Peyer's patch (tissue), 4 donors: ENCODE data around the gene MRLN. TPM values are rescaled to one million over a fixed set of nuclear protein-coding genes. Genes with fewer than 3 reads are reported as not detected.
"Not testable (repeated sequence)": the region's sequence is repeated elsewhere in the genome, so short reads cannot be mapped to it uniquely, and the experiment has no call there.

Experiments
- DNase-seq, 3 donors: peaks; one replicate each; pipeline ENCODE4 v3.0.0-alpha.2; 2017 to 2019
- H3K27ac ChIP-seq, 4 donors: fragments of 200-600 bp; sonication (generic); one replicate each; pipeline ENCODE4 v1.5.1; 2016 to 2019
- H3K27me3 ChIP-seq, 2 donors: fragments of 200-600 bp; sonication (generic); one replicate each; pipeline ENCODE4 v1.5.1; 2019
- H3K36me3 ChIP-seq, 3 donors: fragments of 200-600 bp; sonication (generic); one replicate each; pipeline ENCODE4 v1.5.1; 2016 to 2019
- H3K4me1 ChIP-seq, 4 donors: fragments of 200-600 bp; sonication (generic); one replicate each; pipeline ENCODE4 v1.5.1; 2016 to 2019
- H3K4me3 ChIP-seq, 4 donors: fragments of 200-600 bp; sonication (generic); 1 replicate in 3 of 4; 2 replicates in 1 of 4; pipeline ENCODE4 v1.5.1; 2016 to 2019; ENCODE audit warnings: mild to moderate bottlenecking in 1 of 4
- H3K9me3 ChIP-seq, 4 donors: fragments of 200-600 bp; sonication (generic); one replicate each; pipeline ENCODE4 v1.5.1; 2016 to 2019; ENCODE audit warnings: mild to moderate bottlenecking in 1 of 4
- POLR2A ChIP-seq, 2 donors: fragments of 450-650 bp; IDR thresholded peaks; one replicate each; pipeline ENCODE4 v1.5.1; 2017; ENCODE audit warnings: antibody characterized with exemption in 2 of 2, mild to moderate bottlenecking in 2 of 2, moderate library complexity in 2 of 2
- total RNA-seq, 4 donors: library from RNA; depleted of rRNA; stranded (reverse); fragments of >200 nt; gene quantifications; one replicate each; pipeline ENCODE4 v1.1.0, GENCODE V29; 2016
- TF ChIP-seq, protein P1 (sequence below), 6 experiments: fragments of 450-650 bp in 4 of 6; fragments of 200-600 bp in 2 of 6; sonication (generic) in 1 of 6; IDR thresholded peaks; one replicate each; pipeline ENCODE4 v1.5.1; 2017 to 2019; ENCODE audit warnings: antibody characterized with exemption in 6 of 6, mild to moderate bottlenecking in 3 of 6, moderate library complexity in 1 of 6

The MRLN gene
- not detected for total RNA-seq

DNA sequence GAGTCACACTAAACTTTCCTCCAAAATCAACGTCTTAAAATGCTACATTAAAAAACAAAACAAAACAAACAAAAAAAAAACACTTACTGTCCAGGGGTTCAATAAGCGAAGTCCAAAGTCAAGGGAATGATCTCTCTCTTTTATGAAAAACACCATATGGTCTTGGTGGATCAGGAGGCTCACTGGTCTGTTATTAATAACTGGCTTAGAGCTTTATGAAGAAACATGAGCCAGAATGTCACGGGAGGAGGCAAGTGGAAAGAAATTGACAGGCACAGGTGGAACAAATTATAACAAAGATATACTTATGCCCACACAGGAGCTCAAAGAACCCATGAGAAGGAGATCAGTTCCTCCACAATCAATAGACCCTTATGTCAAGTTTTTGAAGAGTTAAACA is at the start of gene MRLN:
TSS of gene MRLN (minus strand) at position 189 of the 400 bp plus-strand sequence.
- Histone ChIP-seq H3K9me3 (no peaks in the 10 kb centered on the region), H3K36me3 (no peaks in the 10 kb centered on the region), H3K27ac (no peak within 1 kb of the TSS), H3K4me1 (no peaks in the 10 kb centered on the region), H3K27me3 (no peaks in the 10 kb centered on the region), H3K4me3 (no peak within 1 kb of the TSS)
- TF ChIP-seq POLR2A (IDR thresholded peaks at IDR 0.05), result no peak
- TF ChIP-seq, protein P1, sequence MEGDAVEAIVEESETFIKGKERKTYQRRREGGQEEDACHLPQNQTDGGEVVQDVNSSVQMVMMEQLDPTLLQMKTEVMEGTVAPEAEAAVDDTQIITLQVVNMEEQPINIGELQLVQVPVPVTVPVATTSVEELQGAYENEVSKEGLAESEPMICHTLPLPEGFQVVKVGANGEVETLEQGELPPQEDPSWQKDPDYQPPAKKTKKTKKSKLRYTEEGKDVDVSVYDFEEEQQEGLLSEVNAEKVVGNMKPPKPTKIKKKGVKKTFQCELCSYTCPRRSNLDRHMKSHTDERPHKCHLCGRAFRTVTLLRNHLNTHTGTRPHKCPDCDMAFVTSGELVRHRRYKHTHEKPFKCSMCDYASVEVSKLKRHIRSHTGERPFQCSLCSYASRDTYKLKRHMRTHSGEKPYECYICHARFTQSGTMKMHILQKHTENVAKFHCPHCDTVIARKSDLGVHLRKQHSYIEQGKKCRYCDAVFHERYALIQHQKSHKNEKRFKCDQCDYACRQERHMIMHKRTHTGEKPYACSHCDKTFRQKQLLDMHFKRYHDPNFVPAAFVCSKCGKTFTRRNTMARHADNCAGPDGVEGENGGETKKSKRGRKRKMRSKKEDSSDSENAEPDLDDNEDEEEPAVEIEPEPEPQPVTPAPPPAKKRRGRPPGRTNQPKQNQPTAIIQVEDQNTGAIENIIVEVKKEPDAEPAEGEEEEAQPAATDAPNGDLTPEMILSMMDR (IDR thresholded peaks at IDR 0.05), result no peak
- no peak for DNase-seq

DNA sequence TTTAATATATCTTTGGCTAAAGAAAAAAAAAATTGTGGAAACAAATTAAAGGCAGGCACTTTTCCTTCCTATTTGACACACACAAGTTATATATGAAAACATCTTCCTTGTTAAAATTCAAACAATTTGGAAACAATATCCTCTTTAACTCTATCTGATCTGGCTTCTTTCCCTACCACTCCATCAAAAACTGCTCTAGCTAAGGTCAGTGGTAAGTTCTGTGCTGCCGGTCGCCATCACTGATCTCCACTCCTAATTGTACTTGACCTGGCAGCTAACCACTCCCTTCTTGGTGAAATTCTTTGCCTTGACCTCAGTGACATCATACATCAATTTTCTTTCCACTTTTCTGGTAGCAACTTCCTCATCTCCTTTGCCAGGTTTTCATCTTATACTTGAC is 47.9 kb upstream of the MRLN start:
- no peak overlapping the region for H3K27ac ChIP-seq
- TF ChIP-seq, protein P1 (IDR thresholded peaks at IDR 0.05), result no peak
- no peak for TF ChIP-seq POLR2A (IDR thresholded peaks at IDR 0.05)
- peaks cover 0 to 57% (median 3%) of the 10 kb centered on the region in 3 donors for H3K36me3 ChIP-seq
- no peaks in the 10 kb centered on the region for H3K27me3 ChIP-seq
- H3K9me3 ChIP-seq, result no peaks in the 10 kb centered on the region
- no peaks in the 10 kb centered on the region for H3K4me1 ChIP-seq
- no peak for DNase-seq
- H3K4me3 ChIP-seq, result no peak overlapping the region

DNA sequence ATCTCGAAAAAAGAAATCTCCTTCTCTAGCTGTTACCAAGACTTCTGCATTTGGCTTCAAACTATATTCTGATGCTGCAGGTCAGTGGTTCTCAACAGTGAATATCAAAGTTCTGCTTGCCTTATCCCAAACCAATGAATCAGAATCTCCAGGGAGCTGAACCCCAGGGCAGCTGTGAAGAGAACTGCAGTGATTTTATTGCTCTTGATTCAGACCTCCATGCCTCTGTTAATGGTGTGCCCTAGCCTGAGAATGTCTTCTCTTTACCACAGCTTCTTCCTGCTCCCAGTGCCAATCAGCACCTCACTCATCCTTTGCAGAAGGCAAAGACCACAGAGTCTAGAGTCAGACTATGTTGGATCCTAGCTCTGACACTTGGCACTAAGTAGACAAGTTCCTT is 46.2 kb upstream of the MRLN start:
- Histone ChIP-seq H3K27me3 (no peaks in the 10 kb centered on the region), H3K27ac (no peak overlapping the region), H3K4me1 (no peaks in the 10 kb centered on the region), H3K9me3 (no peaks in the 10 kb centered on the region), H3K36me3 (peaks cover 0 to 42% (median 3%) of the 10 kb centered on the region in 3 donors), H3K4me3 (no peak overlapping the region)
- TF ChIP-seq, protein P1 (IDR thresholded peaks at IDR 0.05), result no peak
- TF ChIP-seq POLR2A (IDR thresholded peaks at IDR 0.05), result no peak
- DNase-seq, result no peak

DNA sequence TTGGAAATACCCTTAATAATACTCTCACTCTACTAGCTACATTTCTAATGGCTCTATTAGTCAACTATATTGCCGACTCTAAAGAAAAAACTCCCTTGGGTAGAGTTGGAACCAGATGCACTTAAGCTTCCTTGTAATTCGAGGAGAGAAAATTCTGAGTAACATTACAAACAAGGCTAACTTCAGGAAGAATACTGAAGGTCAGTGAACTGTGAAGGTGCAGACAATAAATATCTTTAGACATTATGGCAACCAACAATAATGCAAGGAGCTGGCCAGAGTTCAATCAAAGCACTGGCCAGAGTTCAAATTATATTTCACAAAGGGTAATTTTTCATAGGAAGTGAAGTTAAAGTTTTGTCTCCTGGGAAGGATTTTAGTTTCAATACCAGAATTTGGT is 40.7 kb upstream of the MRLN start:
- Histone ChIP-seq H3K27ac (no peak overlapping the region), H3K9me3 (no peaks in the 10 kb centered on the region), H3K4me3 (no peak overlapping the region), H3K27me3 (no peaks in the 10 kb centered on the region), H3K4me1 (no peaks in the 10 kb centered on the region), H3K36me3 (peaks cover 0 to 54% (median 0%) of the 10 kb centered on the region in 3 donors)
- TF ChIP-seq, protein P1 (IDR thresholded peaks at IDR 0.05), result no peak
- TF ChIP-seq POLR2A (IDR thresholded peaks at IDR 0.05), result no peak
- no peak for DNase-seq

DNA sequence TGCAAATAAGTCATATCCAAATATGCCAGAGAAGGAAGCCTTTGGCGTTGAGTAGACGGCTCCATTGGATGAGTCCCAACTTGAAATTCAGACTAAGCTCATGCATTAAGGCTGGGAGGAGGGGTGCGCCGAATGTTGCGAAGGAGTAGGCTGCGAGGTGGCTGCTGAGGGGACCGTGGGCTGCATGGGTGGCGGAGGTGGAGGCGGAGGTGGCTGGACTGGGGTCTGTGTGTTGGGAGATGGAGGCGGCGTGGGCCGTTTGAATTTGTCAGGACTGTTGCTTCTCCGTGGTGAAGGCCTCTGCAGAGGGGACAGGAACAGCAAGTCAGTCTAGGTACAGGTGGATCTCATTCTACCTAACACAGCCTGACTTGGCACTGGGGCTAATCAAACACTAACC is 39.6 kb upstream of the MRLN start:
- Histone ChIP-seq H3K4me1 (no peaks in the 10 kb centered on the region), H3K27ac (no peak overlapping the region), H3K36me3 (peaks cover 0 to 48% (median 0%) of the 10 kb centered on the region in 3 donors), H3K27me3 (no peaks in the 10 kb centered on the region), H3K4me3 (no peak overlapping the region), H3K9me3 (no peaks in the 10 kb centered on the region)
- TF ChIP-seq, protein P1 (IDR thresholded peaks at IDR 0.05), result no peak
- DNase-seq, result no peak

DNA sequence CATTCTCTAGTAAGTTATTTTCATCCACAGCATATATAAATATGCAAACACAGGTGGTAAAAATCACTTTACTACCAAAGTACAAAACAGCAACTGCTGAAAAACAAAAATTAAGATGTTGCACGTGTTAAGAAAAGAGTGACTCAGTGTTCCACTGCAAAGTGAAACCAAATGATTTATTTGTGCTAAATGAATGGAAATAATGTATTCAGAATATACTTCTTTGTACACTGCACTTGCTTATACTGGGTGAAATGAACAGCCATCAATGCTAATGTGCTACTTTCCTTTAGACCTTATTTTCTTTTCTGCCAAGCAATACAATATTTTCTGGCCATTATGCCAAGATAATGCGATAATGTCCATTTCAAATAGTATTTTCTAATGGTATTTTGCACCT is 38.3 kb upstream of the MRLN start:
- no peak for DNase-seq
- Histone ChIP-seq H3K27ac (no peak overlapping the region), H3K4me3 (no peak overlapping the region), H3K4me1 (no peaks in the 10 kb centered on the region), H3K36me3 (peaks cover 0 to 44% (median 0%) of the 10 kb centered on the region in 3 donors), H3K27me3 (no peaks in the 10 kb centered on the region), H3K9me3 (no peaks in the 10 kb centered on the region)
- TF ChIP-seq, protein P1 (IDR thresholded peaks at IDR 0.05), result no peak
- TF ChIP-seq POLR2A (IDR thresholded peaks at IDR 0.05), result no peak

DNA sequence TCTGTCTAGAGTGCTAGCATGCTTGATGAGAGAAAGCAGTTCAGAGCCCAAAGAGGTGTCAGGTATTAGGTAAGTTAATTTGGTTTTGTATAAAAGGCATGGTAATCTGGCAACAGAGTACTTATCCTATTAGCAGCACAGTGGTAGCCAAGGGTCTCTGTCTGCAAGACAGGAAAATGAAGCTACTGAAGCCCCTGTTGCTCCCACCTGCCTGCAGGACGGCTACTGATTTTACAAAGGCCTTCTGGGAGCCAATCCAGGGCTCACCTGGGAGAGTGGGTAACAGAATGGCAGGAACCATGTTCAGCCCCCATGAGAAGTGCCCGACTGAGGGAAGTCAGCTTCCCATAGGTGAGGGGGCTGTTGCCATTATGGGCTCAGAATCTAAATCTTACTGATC is 36.8 kb upstream of the MRLN start:
- not testable (repeated sequence) for H3K4me1 ChIP-seq, H3K9me3 ChIP-seq, H3K27me3 ChIP-seq, H3K27ac ChIP-seq, H3K4me3 ChIP-seq, DNase-seq
- peaks cover 0 to 41% (median 0%) of the 10 kb centered on the region in 3 donors for H3K36me3 ChIP-seq

DNA sequence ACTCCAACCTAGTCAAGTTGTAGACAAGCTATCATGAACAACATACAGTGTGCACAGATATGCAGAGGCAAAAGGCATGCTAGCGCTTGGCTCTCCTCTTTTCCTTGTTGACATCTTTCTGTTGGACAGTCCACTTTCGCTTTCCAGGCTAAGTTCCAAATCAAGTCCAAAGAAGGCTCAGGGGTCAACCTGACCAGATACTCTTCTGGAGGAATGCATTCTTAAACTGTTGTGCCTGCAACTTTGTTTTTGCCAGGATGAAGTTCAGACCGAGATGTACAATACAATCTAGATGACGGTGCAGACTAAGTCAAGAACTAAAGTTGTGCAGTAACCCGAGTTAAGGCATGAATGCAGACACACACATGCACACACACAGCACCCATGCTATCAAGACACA is 35.7 kb upstream of the MRLN start:
- DNase-seq, H3K4me3 ChIP-seq, H3K4me1 ChIP-seq, H3K27me3 ChIP-seq, H3K27ac ChIP-seq, H3K9me3 ChIP-seq: not testable (repeated sequence)
- peaks cover 0 to 33% (median 0%) of the 10 kb centered on the region in 3 donors for H3K36me3 ChIP-seq

DNA sequence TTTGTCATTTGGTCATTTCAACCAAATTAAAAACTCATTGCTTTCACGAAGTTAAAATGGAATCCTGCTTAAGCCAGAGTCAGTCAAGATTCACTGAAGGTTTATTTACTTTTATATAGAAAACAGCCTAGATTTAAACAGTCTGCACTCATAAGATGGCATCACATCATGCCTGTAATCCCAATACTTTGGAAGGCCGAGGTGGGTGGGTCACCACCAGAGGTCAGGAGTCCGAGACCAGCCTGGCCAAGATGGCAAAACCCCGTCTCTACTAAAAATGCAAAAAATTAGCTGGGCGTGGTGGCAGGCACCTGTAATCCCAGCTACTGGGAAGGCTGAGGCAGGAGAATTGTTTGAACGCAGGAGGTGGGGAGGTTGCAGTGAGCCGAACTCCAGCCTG is 33.8 kb upstream of the MRLN start:
- H3K36me3 ChIP-seq, result peaks cover 0 to 15% (median 0%) of the 10 kb centered on the region in 3 donors
- not testable (repeated sequence) for H3K4me1 ChIP-seq, H3K27ac ChIP-seq, H3K9me3 ChIP-seq, DNase-seq, H3K4me3 ChIP-seq, H3K27me3 ChIP-seq
